GM19238 (cell line): Measurements from ENCODE around the gene AKR1B15.
"Not testable (repeated sequence)": the region's sequence is repeated elsewhere in the genome, so short reads cannot be mapped to it uniquely, and the experiment has no call there.

Source experiments
- DNase-seq: peaks from one replicate; pipeline ENCODE4 v3.0.0; 2011; ENCODE audit warnings: low spot score; ENCODE audit not compliant: insufficient read length

Gene AKR1B15

GRCh38 chr7:134532180-134532953 lies 16.5 kb upstream of the AKR1B15 start:
- DNase-seq, result no peak

- no peak for DNase-seq
Observed at GRCh38 chr7:134532954-134533218, 16.0 kb upstream of the AKR1B15 start.

- DNase-seq, result no peak
Observed at GRCh38 chr7:134533288-134533771, 15.6 kb upstream of the AKR1B15 start.

DNA sequence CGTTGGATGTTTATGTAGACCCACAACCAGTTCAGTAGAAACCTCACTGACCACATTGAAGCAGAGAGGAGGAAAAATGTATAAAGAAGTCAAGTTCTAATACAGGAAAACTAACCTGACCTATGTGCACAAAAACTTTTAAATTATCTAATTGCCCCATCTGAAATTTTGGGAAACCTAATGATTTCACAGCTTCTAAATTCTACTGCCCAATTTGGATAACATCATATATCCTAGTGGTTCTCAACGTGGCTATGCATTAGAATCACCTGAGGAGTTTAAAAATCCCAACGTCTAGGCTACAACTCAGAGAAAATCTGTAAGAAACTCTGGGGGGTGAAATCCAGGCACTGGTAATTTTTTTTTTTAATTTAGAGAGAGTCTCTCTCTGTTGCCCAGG lies 14.3 kb upstream of the AKR1B15 start:
- no peak for DNase-seq

DNA sequence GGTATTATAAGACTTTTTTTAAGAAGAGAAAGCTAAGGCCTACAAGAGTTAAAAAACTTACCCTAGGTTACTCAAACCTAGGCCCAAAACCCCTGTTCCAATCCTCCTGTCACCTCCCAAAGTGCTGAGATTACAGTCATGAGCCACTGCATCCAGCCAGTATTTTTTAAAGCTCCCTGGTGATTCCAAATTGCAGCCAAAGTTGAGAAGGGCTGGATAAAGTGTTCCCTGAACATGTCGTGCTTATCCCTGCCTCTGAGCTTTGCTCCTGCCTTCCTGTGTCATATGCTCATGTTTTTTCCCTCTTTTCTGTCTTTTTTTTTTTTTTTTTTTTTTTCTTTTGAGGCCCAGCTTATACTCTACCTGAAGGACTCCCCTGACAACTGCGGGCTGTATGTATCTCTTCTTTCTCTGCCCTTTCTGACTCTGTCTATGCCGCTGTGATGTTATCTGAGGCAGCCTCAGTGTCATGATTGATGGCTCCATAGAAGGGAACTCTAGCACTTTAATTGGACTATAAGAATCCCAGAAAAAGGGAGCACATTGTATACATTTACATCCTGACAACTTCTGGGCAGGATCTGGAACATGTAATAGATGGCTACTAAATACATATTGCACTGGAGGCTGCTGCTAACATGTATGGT lies 13.5 kb upstream of the AKR1B15 start:
- no peak for DNase-seq

DNA sequence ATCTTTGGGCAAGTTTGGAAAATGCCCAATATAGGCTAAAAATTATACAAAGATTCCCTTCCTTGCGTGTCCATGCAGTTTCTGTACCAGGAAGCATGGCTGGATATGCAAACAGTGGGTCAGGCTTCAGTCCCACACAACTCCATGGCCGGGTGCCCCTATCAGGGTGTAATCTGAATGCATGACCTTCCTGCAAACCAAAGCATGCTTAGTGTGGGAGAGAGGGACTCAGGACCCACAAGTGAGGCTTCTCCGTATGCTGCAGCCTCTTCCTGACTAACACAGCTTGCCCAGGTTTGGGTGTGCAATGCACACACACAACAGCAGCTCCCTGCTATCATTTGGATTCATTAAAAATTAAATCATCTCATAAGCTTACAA lies 13.0 kb upstream of the AKR1B15 start:
- DNase-seq, result no peak

GRCh38 chr7:134536558-134536957 lies 12.4 kb upstream of the AKR1B15 start:
- not testable (repeated sequence) for DNase-seq

DNA sequence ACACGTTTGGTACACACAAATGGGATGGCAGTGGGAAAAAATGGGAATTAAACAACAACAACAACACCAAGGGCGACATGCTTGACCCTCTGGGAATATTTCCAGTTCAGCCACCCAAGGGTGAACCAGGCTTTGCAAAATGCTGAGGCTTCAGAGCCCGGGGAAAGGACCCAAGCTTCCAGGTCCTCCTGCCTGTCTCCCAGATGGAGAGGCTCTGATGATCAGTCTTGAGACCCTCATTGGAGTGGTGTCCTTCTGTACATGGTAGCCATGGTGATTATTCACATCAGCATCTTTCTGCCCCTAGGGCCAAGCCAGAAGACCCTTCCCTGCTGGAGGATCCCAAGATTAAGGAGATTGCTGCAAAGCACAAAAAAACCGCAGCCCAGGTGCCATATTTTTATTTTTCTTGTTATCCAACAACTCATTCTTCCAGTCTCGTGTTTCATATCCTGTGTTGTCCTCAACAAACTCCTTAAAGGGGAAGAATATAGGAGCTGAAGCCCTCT lies 11.6 kb upstream of the AKR1B15 start:
- not testable (repeated sequence) for DNase-seq

DNA sequence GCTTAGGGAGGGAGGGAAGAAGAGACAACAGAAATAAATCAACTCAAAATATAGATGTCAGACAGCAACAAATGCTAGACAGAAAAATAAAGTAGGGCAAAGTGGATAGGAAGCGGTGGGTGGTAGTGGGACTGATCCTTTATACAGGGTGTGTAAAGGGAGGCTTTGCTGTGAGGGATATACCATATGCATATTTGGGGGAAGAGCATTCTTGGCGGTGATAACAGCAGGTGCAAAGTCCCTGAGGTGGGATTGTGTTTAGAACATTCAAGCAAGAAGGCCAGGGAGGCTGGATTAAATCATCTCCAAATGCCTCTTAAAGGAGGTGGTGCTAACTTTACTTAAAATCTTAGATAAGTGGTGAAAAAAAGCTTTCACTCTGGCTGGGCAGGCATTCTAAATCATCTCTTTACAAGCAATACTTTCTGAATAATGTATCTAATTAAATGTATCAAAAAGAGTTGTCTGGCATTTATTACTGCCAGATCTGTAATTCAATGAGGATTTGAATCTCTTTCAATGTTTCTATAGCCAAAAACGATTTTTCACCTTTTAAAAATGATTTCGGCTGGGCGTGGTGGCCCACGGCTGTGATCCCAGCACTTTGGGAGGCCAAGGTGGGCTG lies 9.4 kb upstream of the AKR1B15 start:
- DNase-seq, result no peak

DNA sequence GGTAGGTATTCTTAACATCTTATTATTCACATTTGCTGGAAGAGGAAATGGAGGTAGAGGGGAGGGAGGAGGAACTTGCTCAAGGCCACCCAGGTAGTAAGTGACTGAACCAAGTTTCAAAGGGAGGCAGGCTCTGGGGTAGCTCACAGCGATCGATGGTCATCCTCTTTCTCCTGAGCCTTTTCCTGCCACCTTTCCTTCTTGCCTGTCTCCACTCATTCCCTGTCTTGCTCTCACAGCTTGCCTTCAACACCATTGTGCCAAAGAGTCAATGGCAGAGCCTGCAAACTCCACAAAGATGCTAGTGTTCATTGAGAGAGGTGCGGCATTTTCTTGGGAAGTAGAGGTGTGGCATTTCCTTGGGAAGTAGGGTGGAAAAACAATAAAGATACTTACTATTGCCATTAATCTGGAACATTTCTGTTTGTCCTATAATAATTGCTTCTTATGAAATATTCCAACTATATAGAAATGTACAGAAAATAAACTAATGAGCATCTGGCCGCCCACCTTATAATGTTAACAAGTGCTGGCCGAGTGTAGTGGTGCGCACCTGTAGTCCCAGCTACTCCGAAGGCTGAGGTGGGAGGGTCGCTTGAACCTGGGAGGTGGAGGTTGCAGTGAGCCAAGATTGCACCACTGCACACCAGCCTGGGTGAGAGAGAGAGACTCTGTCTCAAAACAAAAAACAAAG lies 7.3 kb upstream of the AKR1B15 start:
- not testable (repeated sequence) for DNase-seq

DNA sequence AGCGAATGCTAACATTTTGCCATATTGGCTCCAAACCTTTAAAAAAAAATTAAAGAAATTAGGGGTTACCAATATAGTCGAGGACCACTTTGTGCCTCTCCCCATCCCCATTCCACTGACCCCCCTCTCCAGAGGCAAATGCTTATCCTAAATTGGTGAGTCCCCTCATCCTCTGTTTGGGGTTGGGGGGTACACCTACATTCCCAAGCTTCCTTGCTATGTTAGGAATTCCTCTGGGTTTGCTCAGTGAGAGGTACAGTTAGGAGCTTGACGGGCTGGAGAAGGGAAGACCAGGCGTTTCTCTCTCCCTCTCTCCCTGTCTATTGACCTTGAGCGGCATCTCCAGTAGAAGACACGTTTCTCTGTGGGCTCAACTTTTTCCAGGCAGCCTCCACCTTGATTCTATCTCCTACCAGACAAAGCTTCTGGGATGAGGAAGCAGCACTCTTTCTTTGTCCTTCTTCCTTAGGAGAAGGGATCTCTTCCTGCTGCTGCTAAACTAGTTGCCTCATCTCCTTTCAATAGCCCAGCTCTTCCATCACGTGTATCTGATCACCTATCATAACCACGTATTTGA lies 6.6 kb upstream of the AKR1B15 start:
- no peak for DNase-seq

DNA sequence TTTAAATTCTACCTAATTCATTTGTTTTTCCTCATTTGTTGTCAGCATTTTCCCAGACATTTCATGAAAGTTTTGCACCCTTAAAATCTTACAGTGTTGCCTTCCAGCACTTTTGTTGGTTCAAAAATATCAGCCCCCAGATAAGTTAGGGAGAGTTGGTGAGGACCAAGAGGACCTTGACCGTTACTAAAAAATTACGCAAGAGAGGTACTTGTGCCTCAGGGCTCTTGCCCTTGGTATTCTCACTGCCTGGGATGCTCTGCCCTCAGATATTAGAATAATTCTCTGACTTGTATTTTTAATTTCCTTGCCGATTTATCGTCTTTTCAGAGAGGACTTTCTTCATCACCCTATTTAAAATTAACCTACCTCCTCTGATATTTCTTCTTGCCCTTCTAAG lies 3.5 kb upstream of the AKR1B15 start:
- DNase-seq, result no peak

GRCh38 chr7:134545918-134546317 lies 3.0 kb upstream of the AKR1B15 start:
- DNase-seq, result no peak

DNA sequence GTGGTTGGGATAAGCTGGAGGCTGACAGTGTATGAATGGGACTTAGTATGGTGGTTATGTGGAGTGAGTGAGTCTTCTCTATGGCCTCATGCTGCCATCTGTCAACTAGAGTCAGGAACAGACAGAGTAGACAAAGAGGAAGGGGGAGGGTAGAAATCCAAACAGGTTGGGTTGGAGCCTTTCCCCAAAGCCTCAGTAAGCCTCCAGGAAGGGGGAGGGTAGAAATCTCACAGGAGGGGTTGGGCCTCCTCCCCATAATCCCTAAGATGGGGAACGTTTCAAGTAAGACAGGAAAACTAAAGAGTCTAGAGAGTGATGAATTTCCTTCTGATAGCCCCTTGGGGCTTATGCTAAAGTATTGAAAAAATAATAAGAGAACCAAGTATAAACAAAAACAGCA lies 2.0 kb upstream of the AKR1B15 start:
- no peak for DNase-seq

DNA sequence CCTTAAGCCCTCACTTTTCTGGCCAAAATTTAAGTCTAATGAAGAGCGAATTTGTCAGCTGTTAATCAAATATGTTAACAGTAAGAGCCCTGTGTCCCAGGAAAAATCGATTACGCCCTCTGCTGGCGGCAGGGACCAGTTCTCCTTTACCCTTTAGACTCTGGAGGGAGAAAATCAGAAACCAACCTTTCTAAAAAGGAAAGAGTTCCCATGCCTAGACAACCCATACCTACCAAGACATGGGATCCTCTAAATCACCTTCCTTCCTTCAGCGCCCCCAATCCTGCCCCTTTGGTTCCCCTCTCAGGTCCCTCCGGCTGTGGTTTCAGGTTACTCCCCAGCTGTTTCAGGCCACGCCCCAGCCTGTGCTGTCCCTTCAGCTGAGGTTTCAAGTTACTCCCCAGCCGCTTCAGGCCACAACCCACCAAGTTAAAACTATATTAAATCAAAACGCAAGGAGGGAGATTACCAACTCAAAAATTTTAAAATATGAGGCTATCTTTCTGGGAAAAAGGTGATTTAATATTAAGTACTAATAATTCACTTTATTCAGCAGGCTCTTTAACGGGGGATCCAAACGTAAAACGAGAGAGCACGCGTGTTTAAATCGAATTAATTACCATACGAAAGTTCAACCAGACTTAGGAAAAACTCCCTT lies 1.4 kb upstream of the AKR1B15 start:
- DNase-seq, result peak; percentile 57

GRCh38 chr7:134549366-134549765 lies 456 bp downstream of the AKR1B15 start:
- no peak for DNase-seq

DNA sequence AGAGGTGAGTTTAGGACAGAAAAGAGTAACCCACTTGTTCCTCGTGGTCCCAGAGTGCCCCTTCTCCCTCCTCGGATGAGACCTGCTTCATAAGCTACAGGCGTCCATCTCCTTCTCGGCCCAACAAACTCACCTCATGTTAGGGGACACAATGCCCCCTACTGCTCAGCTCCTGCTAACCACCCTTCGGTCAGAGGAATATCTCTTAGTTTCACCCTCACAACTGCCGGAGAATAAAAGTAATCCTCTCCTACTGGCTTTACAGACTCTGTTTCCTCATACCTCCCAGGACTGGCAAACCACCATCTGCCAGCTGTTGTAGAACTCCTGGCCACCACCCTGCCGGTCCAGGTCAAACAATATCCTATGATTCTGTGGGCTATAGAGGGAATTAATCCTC lies 3.2 kb downstream of the AKR1B15 start:
- DNase-seq, result no peak

DNA sequence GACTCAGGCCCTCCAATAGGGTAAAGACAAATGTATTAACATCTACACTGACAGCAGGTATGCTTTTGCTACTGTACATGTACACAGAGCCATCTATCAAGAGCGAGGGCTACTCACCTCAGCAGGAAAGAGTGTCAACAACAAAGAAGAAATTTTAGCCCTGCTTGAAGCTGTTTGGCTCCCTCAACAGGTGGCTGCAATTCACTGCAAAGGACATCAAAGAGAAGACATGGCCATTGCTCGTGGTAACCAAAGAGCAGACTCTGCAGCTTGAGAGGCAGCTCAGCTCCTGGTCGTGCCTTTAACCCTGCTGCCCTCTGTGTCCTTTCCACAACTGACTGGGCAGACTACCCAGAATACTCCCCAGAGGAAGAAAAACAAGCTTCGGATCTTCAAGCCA lies 5.1 kb downstream of the AKR1B15 start:
- no peak for DNase-seq

GRCh38 chr7:134554417-134554966 lies 5.6 kb downstream of the AKR1B15 start:
- no peak for DNase-seq

DNA sequence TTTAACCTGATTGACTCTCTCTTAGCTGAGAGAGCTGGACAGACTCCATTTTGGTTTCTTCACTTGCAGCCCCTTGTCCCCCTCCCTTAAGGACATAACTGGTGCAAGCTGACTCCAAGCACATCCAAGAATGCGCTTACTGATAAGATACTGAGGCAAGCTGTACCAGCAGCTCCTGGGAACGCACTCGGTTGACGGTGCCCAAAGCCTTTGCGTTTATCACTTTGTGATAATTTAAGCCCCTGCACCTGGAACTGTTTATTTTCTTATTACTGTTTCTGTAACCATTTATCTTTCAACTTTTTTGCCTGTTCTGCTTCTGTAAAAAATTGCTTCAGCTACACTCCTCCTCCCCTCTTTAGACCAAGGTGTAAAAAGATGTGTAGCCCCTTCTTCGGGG lies 8.5 kb downstream of the AKR1B15 start:
- no peak for DNase-seq

DNA sequence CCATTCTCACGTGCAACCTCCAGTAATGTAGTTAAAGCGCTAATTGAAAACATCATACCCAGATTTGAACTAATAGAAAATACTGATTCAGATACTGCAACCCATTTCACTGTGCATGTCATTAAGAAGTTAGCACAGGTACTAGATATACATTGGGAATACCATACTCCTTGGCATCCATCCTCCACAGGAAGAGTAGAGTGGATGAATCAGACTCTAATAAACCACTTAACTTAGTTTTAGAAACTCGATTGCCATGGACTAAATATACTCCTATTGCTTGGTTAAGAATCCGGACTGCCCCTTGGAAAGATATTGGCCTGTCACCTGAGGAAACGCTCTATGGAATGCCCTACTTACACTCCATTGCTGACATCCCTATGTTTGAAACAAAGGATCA lies 9.5 kb downstream of the AKR1B15 start:
- no peak for DNase-seq
